NCI-H1105 (cell line): Measurements from ENCODE around the gene SHD.
"Not testable (repeated sequence)": the region's sequence is repeated elsewhere in the genome, so short reads cannot be mapped to it uniquely, and the experiment has no call there.

ENCODE experiments used
- DNase-seq: peaks from one replicate; lab custom pipeline; 2025; lab: John Stamatoyannopoulos, UW

SHD gene

DNA sequence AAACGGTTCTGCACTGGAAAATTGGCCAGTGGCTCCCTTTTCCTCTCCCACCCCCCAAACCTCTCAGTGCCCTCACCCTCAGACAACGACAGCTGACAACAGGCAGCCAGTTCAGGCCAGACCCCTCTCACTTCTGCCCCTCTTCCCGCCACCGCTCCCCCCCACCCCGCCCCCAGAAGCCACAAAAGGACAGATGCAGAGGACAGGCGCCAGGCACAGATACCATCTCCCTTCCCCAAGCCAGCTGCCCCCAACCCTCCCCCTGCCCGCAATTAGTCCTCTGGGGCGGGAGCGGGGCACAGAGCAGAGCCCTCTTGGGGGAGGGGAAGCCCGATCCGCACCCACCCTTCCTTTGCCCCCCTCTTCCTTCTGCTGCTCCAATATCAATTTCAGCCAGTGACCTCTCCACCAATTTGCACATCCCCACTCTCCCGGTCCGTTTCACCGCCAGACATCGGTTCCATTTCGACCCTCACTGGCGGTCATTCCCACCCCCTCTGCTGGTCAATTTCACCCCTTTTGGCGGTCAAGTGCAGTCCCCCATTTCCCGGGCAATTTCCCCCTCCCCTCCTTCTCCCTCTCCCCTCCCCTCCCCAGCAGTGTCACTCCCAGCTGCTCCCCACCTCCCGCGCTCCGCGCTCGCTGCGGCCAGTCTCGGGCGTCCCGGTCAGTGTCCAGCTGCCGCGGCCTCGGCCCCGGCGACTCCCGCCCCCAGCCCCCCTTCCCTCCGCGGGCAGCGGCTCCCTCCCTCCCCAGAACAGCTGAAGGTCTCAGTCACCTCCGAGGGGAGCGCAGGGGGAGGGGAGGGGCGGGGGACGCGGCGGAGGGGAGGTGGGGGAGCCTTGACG, at the start of gene SHD:
Gene SHD, plus strand, starts transcription at position 848 of the 848 bp plus-strand sequence. CDS start 798 bp downstream, outside the sequence.
- peak; percentile 65 for DNase-seq

GRCh38 chr19:4230237-4230636, 48.8 kb upstream of the SHD start:
- not testable (repeated sequence) for DNase-seq

GRCh38 chr19:4231521-4231920, 47.5 kb upstream of the SHD start:
- not testable (repeated sequence) for DNase-seq

- DNase-seq, result not testable (repeated sequence)
Measured at GRCh38 chr19:4232139-4232538, 46.9 kb upstream of the SHD start.

DNA sequence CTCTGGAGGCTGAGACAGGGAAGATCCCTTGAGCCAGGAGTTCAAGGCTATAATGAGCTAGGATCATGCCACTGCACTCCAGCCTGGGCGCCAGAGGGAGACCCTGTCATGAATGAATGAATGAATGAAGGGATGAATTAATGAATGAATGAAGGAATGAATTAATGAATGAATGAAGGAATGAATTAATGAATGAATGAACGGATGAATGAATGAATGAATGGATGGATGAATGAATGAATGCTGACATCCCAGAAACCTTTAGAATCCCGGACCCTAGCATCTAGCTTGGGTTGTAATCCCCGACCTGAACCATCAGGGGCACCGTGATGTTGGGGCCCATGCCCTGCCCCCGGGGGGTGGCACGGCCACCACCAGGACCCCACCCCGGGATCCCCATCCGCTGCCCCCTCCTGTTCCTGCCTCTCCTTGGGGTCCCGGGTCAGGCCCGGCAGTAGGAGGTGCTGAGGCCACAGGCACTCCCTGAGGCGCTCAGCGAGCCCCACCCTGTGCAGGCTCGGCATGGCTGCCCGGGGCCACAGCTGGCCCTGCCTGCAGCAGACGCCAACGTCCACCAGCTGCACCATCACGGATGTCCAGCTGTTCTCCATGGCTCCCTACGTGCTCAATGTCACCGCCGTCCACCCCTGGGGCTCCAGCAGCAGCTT, 46.3 kb upstream of the SHD start:
- DNase-seq, result no peak

DNA sequence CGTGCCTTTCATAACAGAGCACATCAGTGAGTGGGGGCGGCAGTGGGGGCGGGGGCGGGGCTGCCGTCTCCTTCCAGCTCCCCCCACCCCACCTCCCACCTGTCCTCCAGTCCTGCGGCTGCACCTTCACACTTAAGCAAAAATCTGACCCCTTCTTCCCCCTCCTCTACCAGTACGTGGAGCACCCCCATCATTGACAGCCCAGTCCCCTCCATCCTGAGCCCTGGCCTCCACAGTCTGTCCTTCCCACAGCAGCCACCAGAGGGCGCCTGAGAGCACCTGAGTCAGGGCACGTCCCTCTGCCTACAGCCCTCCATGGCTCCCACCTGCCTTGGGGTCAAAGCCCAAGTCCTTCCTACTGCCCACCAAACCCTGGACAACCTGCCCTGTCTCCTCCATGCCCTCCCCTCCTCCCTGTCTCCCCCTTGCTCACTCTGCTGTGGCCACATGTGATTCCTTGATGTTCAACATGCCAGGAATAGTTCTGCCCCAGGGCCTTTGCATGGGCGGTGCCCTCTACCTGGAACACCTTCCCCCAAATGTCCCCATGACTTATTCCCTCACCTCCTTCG, 45.7 kb upstream of the SHD start:
- no peak for DNase-seq

DNA sequence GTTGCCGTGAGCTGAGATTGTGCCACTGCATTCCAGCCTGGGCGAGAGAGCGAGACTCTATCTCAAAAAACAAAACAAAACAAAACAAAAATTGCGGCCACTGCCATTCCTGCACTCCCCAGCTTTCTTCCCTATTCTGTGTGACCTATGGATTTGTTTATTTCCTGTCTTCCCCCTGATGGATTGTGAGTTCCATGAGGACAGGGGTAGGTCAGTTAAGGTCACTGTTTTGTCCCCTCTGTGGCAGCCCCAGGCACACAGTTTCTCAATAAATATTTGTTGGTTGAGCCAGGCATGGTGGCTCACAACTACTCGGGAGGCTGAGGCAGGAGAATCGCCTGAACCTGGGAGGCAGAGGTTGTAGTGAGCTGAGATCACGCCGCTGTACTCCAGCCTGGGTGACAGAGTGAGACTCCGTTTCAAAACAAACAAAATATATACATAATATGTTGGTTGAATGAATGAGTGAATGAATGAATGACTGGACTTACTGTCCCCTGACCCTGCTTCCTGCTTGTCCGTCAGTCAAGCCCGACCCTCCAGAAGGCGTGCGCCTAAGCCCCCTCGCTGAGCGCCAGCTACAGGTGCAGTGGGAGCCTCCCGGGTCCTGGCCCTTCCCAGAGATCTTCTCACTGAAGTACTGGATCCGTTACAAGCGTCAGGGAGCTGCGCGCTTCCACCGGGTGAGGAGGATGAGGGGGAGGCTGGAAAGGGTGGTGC, 44.8 kb upstream of the SHD start:
- no peak for DNase-seq

DNA sequence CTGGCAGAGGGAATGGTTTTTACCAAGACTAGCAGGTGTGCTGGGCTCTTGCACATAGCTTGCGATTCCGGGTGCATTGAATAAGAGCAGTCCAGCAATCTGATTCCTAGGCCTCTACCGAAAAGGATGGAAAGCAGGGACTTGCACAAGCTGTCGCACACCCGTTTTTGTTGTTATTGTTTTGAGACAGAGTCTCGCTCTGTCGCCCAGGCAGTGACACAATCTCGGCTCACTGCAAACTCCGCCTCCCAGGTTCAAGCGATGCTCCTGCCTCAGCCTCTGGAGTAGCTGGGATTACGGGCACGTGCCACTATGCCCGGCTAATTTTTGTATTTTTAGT, 44.2 kb upstream of the SHD start:
- no peak for DNase-seq

GRCh38 chr19:4237510-4237909, 41.6 kb upstream of the SHD start:
- not testable (repeated sequence) for DNase-seq

DNA sequence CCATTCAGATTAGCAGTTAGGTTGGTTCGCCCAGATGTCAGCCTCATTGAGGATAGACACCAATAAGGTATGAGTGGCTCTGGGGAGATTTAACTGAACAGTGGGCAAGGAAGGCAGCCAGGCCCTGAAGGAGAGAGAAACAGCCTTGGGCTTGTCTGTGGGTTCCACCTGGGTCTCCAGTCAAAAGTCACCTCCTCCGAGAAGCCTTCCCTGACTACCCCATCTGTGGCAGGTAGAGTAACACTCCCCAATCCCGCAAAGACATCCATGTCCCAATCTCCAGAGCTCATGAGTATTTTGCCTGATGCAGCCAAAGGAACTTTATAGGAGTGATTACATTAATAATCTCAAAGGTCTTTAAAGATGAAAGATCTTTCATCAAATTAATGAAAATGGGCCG, 40.2 kb upstream of the SHD start:
- no peak for DNase-seq

DNA sequence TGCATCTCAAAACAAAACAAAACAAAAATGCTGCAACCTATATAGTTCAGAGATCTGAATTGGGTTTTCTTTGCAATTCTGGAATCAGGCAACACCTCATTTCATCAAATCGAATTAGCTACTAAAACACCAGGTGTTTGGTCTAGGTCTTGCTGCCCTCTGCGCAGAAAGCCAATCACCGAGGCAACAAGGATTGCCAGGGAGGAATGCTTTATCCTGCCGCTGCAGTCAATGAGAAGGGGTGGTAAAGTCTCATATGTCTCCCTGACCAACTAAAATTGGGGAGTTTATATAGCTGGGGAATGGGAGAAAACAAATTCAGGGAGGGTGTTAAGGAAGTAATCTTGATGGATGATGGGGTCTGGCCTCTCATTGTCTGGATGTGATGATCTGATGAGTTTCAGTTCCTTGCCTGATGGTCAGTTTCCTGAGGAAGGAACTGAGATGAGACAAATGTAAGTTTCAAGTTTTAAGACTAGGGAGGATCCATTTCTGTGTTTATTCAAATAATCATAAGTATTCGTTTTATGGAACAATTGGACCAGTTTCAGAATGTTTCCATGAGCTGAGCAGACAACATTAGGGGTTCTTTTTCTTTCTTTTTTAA, 37.1 kb upstream of the SHD start:
- DNase-seq, result no peak

GRCh38 chr19:4245938-4246337, 33.1 kb upstream of the SHD start:
- DNase-seq, result not testable (repeated sequence)

GRCh38 chr19:4246767-4247593, 32.1 kb upstream of the SHD start, which contains the start of gene YJU2:
YJU2 (plus strand) TSS chr19:4247080; CDS start chr19:4247147, 67 bp downstream.
- DNase-seq, result peak; percentile 99

DNA sequence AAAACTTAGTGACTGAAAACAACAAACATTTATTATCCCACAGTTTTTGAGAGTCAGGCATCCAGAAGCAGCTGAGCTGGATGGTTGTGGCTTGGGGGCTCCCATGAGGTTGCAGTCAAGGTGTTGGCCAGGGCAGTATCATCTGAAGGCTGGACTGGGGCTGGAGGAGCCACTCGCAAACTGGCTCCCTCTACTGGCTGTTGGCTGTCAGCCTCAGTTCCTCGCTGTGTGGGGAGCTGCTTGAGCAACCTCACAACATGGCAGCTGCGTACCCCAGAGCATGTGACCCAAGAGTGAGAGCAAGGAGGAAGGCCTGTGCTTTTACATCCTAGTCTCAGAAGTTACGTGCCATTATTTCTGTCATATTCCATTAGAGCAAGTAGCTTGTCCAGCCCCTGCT, 22.5 kb upstream of the SHD start:
- DNase-seq, result no peak

DNA sequence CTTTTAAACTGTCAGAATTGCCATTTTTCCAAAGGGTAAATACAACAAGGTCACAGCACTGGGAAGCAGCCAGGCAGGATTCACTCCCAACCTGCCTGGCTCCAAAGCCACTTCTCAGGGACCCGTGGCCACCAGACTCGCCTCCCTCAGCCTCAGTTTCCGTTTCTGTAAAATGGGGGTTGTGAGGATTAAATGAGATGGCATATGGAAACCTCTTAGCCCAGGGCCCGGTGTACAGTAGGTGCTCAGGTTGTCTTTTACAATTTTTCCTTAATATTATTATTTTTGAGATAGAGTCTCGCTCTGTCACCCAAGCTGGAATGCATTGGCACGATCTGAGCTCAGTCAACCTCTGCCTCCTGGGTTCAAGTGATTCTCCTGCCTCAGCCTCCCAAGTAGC, 22.0 kb upstream of the SHD start:
- no peak for DNase-seq

GRCh38 chr19:4258181-4258580, 20.9 kb upstream of the SHD start:
- no peak for DNase-seq

DNA sequence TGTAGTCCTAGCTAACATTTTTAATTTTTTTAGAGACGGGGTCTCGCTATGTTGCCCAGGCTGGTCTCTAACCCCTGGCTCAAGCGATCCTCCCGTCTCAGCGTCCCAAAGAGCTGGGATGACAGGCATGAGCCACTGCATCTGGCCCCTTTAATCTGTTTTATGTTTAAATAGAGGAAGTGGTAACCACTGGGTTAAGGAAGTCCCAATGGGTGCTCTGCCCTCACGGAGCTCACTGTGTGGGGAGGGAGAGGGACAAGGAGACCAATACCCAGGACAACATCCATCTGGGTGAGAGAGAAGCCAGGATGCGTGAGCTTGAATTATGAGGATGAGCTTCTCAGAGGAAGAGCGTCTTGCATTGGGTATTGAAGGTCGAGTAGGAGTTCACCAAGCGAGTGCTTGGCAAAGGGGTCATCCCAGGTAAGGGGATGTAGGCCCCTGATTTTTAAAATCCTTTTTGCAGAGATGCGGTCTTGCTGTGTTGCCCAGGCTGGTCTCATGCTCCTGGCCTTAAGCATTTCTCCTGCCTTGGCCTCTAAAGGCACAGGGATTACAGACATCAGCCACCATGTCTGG, 18.4 kb upstream of the SHD start:
- DNase-seq, result no peak

DNA sequence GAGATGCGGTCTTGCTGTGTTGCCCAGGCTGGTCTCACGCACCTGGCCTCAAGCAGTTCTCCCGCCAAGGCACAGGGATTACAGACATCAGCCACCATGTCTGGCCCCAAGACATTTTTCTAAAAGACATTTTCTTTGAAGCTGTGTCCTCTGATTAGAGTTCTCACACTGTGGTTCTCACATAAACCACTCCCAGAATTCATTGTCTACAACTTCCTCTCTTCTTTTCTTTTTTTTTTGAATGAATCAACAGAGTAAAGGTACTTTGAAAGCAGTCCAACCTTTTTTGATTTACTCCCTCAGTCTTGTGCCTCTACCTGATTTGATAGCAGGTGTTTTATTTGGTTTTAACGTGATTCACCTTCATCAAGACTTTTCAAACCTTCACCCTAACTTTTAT, 14.3 kb upstream of the SHD start:
- no peak for DNase-seq

GRCh38 chr19:4266253-4267000, 12.6 kb upstream of the SHD start:
- DNase-seq, result no peak
